Subcutaneous adipose tissue (tissue), 4 donors: Measurements from ENCODE around the gene C17orf50. TPM values are rescaled to one million over a fixed set of nuclear protein-coding genes. Genes with fewer than 3 reads are reported as not detected.

ENCODE experiments used
- CTCF ChIP-seq: fragments of 450-650 bp; IDR thresholded peaks from one replicate; pipeline ENCODE4 v1.5.1; 2016; ENCODE audit warnings: low read depth, mild to moderate bottlenecking, control low read depth, antibody characterized with exemption, moderate library complexity
- total RNA-seq, 4 donors: library from RNA; depleted of rRNA; stranded (reverse); fragments of >200 nt; gene quantifications; one replicate each; pipeline ENCODE4 v1.1.0, GENCODE V29; 2016

The C17orf50 gene
- total RNA-seq, 4 donors from 2014 or later, result not detected

DNA sequence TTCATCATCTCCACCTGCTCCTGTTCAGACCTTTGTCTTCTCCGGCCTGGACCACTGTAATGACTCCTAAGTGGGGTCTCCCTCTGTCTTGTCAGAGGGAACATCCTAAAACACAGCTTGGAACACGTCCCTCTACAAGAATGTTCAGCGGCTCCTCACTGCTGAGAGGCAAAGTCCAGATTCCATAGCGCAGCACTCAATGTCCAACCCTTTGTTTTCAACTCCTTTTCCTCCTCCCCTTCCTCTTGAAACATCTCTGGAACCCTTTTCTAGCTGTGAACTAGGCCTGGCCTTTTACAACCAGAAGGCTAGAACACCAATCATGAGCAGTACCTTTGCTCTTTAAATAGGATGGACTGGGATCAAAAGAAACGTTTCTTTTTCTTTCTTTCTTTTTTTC is 914 bp downstream of the C17orf50 start:
- no peak for TF ChIP-seq CTCF

GRCh38 chr17:35763767-35764122 is 3.1 kb downstream of the C17orf50 start:
- no peak for TF ChIP-seq CTCF

GRCh38 chr17:35764123-35764991 is 3.7 kb downstream of the C17orf50 start:
- no peak for TF ChIP-seq CTCF

DNA sequence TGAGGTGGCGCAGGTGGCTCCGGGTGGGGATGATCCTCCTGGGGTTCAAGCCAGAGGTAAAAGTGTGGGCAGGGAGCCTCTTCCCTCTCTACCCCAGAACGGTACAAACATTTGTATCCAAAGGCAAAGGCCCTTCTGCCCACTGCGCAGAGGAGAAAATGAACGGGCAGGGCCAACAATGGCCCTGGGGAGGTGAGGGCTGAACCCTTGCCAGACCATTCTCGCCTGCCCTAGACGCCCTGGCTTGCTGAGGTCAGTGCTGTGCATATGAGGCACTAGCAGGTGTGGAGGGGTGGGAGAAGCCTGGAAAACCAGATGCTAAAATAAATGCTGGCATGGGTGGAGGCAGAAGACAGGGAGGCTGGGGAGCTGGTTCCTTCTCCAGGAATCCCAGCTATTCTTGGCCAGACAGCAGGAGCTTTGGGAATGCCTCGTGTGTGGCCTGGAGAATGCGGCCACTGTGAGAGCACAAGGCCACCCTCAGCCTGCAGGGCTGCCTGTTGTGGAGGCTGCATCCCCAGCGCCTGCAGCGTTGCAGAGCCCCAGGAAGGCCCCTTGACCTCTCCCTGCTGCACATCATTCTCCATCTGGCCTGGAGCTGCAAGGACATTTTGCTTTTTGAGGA is 4.5 kb downstream of the C17orf50 start:
- TF ChIP-seq CTCF, result no peak

GRCh38 chr17:35765756-35766488 is 5.2 kb downstream of the C17orf50 start:
- TF ChIP-seq CTCF, result no peak

GRCh38 chr17:35766489-35766877 is 5.8 kb downstream of the C17orf50 start:
- TF ChIP-seq CTCF, result no peak
